ENCODE data around the gene CRELD1. TPM values are rescaled to one million over a fixed set of nuclear protein-coding genes. Genes with fewer than 3 reads are reported as not detected.

CRELD1 gene
- total and polyA plus RNA-seq, 2 donors (not counting 1 experiment from before 2014, with no cell fraction given) = 46.8 to 47.6 TPM

- 93% methylated on average over 10 of the region's 11 CpGs for WGBS (ENCODE audit: insufficient coverage)
- Mint-ChIP-seq H3K27ac (no peak overlapping the region), H3K27me3 (no peaks in the 10 kb centered on the region), H3K9me3 (ENCODE audit: insufficient read depth) (no peaks in the 10 kb centered on the region), H3K4me3 (no peak overlapping the region), H3K4me1 (peaks cover 5% of the 10 kb centered on the region)
- no peak overlapping the region for H3K4me3 ChIP-seq (ENCODE audit: control extremely low read depth in 1 of 5, extremely low read depth in 1 of 5, insufficient read depth in 1 of 5, low read depth in 2 of 5, low read length in 4 of 5)
- no peaks in the 10 kb centered on the region for H4K20me1 ChIP-seq (ENCODE audit: control insufficient read depth, insufficient read depth, low read length, poor library complexity, severe bottlenecking)
- peaks cover 0 to 5% of the 10 kb centered on the region in 2 donors for H3K4me1 ChIP-seq (ENCODE audit: control insufficient read depth in 2 of 2, insufficient read depth in 2 of 2, low read length in 2 of 2)
- no peak overlapping the region for H3K9ac ChIP-seq (ENCODE audit: low read length)
- no peaks in the 10 kb centered on the region for H3K9me3 ChIP-seq (ENCODE audit: control extremely low read depth in 1 of 3, control insufficient read depth in 2 of 3, insufficient read depth in 1 of 3, low read length in 2 of 3)
- no peak overlapping the region for H2AFZ ChIP-seq (ENCODE audit: insufficient read depth, low read depth, low read length, poor library complexity, severe bottlenecking)
- no peak for DNase-seq
- ChIA-PET POLR2A (no interaction called here), CTCF (interaction anchor here (1.6 to 1.7 kb wide), 2 partner anchors 10 to 12 kb away, joined by 3 to 8 read pairs; partner anchors contain the start of gene CRELD1)
- no peak overlapping the region for H3K4me2 ChIP-seq (replicated peaks; ENCODE audit: low read depth, low read length, poor library complexity, severe bottlenecking)
- H3K79me2 ChIP-seq (ENCODE audit: control insufficient read depth, insufficient read depth, low read length) = no peaks in the 10 kb centered on the region
- H3K27me3 ChIP-seq (replicated peaks in 1 of 4; ENCODE audit: control extremely low read depth in 1 of 4, control insufficient read depth in 3 of 4, insufficient read depth in 4 of 4, low read length in 3 of 4) = no peaks in the 10 kb centered on the region
- no peak overlapping the region for H3K27ac ChIP-seq (ENCODE audit: low read length in 2 of 2)
- no peak for ATAC-seq (ENCODE audit: low read depth)
- TF ChIP-seq, protein P1, sequence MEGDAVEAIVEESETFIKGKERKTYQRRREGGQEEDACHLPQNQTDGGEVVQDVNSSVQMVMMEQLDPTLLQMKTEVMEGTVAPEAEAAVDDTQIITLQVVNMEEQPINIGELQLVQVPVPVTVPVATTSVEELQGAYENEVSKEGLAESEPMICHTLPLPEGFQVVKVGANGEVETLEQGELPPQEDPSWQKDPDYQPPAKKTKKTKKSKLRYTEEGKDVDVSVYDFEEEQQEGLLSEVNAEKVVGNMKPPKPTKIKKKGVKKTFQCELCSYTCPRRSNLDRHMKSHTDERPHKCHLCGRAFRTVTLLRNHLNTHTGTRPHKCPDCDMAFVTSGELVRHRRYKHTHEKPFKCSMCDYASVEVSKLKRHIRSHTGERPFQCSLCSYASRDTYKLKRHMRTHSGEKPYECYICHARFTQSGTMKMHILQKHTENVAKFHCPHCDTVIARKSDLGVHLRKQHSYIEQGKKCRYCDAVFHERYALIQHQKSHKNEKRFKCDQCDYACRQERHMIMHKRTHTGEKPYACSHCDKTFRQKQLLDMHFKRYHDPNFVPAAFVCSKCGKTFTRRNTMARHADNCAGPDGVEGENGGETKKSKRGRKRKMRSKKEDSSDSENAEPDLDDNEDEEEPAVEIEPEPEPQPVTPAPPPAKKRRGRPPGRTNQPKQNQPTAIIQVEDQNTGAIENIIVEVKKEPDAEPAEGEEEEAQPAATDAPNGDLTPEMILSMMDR (IDR thresholded peaks at IDR 0.05) = no peak
- no peak for TF ChIP-seq EZH2 (IDR thresholded peaks at IDR 0.05; ENCODE audit: borderline replicate concordance, insufficient read depth, low read depth, low read length, poor library complexity, severe bottlenecking)
- H3K36me3 ChIP-seq (replicated peaks in 1 of 2; ENCODE audit: control extremely low read depth in 1 of 2, control insufficient read depth in 1 of 2, extremely low read depth in 1 of 2, insufficient read depth in 2 of 2, low read length in 1 of 2) = peaks cover 0 to 8% of the 10 kb centered on the region in 2 experiments
- intact Hi-C loops (cut with micrococcal nuclease) = no loop called here
Observed at GRCh38 chr3:9942934-9943690, 9.5 kb downstream of the CRELD1 start.

GRCh38 chr3:9944271-9944670 lies 10.6 kb downstream of the CRELD1 start:
- TF ChIP-seq EZH2 (IDR thresholded peaks at IDR 0.05; ENCODE audit: borderline replicate concordance, insufficient read depth, low read depth, low read length, poor library complexity, severe bottlenecking) = no peak
- TF ChIP-seq, protein P1 (IDR thresholded peaks at IDR 0.05) = no peak
- ATAC-seq (ENCODE audit: low read depth) (no peak), DNase-seq (no peak)
- H3K9ac ChIP-seq (ENCODE audit: low read length) = no peak overlapping the region
- H3K79me2 ChIP-seq (ENCODE audit: control insufficient read depth, insufficient read depth, low read length) = no peaks in the 10 kb centered on the region
- no peak overlapping the region for H2AFZ ChIP-seq (ENCODE audit: insufficient read depth, low read depth, low read length, poor library complexity, severe bottlenecking)
- peaks cover 5% of the 10 kb centered on the region for H3K4me1 Mint-ChIP-seq
- H3K4me2 ChIP-seq (replicated peaks; ENCODE audit: low read depth, low read length, poor library complexity, severe bottlenecking) = no peak overlapping the region
- no peak overlapping the region for H3K4me3 Mint-ChIP-seq
- 96% methylated on average over 10 of the region's 11 CpGs for WGBS (ENCODE audit: insufficient coverage)
- no peaks in the 10 kb centered on the region for H3K9me3 ChIP-seq (ENCODE audit: control extremely low read depth in 1 of 3, control insufficient read depth in 2 of 3, insufficient read depth in 1 of 3, low read length in 2 of 3)
- intact Hi-C loops (cut with micrococcal nuclease) = no loop called here
- H3K27me3 ChIP-seq (replicated peaks in 1 of 4; ENCODE audit: control extremely low read depth in 1 of 4, control insufficient read depth in 3 of 4, insufficient read depth in 4 of 4, low read length in 3 of 4) = no peaks in the 10 kb centered on the region
- no peak overlapping the region for H3K27ac Mint-ChIP-seq
- H3K4me3 ChIP-seq (ENCODE audit: control extremely low read depth in 1 of 5, extremely low read depth in 1 of 5, insufficient read depth in 1 of 5, low read depth in 2 of 5, low read length in 4 of 5) = no peak overlapping the region
- no peak overlapping the region for H3K27ac ChIP-seq (ENCODE audit: low read length in 2 of 2)
- CTCF ChIA-PET = interaction anchor here (1.6 kb wide), 1 partner anchor 13 kb away, joined by 3 read pairs; no protein-coding TSS in a partner anchor
- H3K36me3 ChIP-seq (replicated peaks in 1 of 2; ENCODE audit: control extremely low read depth in 1 of 2, control insufficient read depth in 1 of 2, extremely low read depth in 1 of 2, insufficient read depth in 2 of 2, low read length in 1 of 2) = peaks cover 0 to 8% of the 10 kb centered on the region in 2 experiments
- no peaks in the 10 kb centered on the region for H3K9me3 Mint-ChIP-seq (ENCODE audit: insufficient read depth)
- no peaks in the 10 kb centered on the region for H3K27me3 Mint-ChIP-seq
- POLR2A ChIA-PET = interaction anchor here (1.1 kb wide), 1 partner anchor 12 kb away, joined by 5 read pairs; the partner anchor contains the start of gene CRELD1
- H3K4me1 ChIP-seq (ENCODE audit: control insufficient read depth in 2 of 2, insufficient read depth in 2 of 2, low read length in 2 of 2) = peaks cover 0 to 5% of the 10 kb centered on the region in 2 donors
- H4K20me1 ChIP-seq (ENCODE audit: control insufficient read depth, insufficient read depth, low read length, poor library complexity, severe bottlenecking) = no peaks in the 10 kb centered on the region

Measured in B cell (primary cell).